PFSK-1 (cell line): ENCODE results near the gene PRSS21.
A peak's percentile ranks its signal among the peaks of the same experiment; 100 is the strongest.

Experiments
- FOXP2 ChIP-seq: optimal IDR thresholded peaks from 2 replicates; pipeline ENCODE3; 2011; ENCODE audit warnings: borderline replicate concordance, control low read depth, inconsistent platforms; ENCODE audit not compliant: insufficient read depth; ENCODE audit errors: extremely low read length, extremely low read depth
- POLR2AphosphoS5 ChIP-seq: IDR thresholded peaks from 2 replicates; pipeline ENCODE4 v1.6.1; 2012; ENCODE audit warnings: low read depth, mild to moderate bottlenecking, control low read depth, low read length, moderate library complexity
- SIN3A ChIP-seq: IDR thresholded peaks from 2 replicates; pipeline ENCODE4 v1.6.1; 2012; ENCODE audit warnings: mild to moderate bottlenecking, low read length, moderate library complexity, borderline replicate concordance; ENCODE audit not compliant: insufficient read depth
- TAF1 ChIP-seq: IDR thresholded peaks from 2 replicates; pipeline ENCODE4 v1.6.1; 2012; ENCODE audit warnings: low read length, control low read depth, borderline replicate concordance; ENCODE audit not compliant: insufficient read depth
- TF ChIP-seq, protein P1 (sequence below), 2 experiments: IDR thresholded peaks; 2 replicates each; pipeline versions ENCODE4 v1.6.1 to v1.8.0; 2011 to 2012; ENCODE audit warnings: low read depth in 2 of 2, low read length in 2 of 2, control low read depth in 1 of 2, inconsistent platforms in 1 of 2, mild to moderate bottlenecking in 1 of 2, moderate library complexity in 1 of 2; ENCODE audit not compliant: insufficient read depth in 1 of 2

The PRSS21 gene

GRCh38 chr16:2827831-2828520 is 10.9 kb downstream of the PRSS21 start:
- TF ChIP-seq POLR2AphosphoS5, result no peak
- TF ChIP-seq, protein P1, sequence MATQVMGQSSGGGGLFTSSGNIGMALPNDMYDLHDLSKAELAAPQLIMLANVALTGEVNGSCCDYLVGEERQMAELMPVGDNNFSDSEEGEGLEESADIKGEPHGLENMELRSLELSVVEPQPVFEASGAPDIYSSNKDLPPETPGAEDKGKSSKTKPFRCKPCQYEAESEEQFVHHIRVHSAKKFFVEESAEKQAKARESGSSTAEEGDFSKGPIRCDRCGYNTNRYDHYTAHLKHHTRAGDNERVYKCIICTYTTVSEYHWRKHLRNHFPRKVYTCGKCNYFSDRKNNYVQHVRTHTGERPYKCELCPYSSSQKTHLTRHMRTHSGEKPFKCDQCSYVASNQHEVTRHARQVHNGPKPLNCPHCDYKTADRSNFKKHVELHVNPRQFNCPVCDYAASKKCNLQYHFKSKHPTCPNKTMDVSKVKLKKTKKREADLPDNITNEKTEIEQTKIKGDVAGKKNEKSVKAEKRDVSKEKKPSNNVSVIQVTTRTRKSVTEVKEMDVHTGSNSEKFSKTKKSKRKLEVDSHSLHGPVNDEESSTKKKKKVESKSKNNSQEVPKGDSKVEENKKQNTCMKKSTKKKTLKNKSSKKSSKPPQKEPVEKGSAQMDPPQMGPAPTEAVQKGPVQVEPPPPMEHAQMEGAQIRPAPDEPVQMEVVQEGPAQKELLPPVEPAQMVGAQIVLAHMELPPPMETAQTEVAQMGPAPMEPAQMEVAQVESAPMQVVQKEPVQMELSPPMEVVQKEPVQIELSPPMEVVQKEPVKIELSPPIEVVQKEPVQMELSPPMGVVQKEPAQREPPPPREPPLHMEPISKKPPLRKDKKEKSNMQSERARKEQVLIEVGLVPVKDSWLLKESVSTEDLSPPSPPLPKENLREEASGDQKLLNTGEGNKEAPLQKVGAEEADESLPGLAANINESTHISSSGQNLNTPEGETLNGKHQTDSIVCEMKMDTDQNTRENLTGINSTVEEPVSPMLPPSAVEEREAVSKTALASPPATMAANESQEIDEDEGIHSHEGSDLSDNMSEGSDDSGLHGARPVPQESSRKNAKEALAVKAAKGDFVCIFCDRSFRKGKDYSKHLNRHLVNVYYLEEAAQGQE (IDR thresholded peaks at IDR 0.05; ENCODE audit: insufficient read depth in 1 of 2, low read depth in 2 of 2, low read length in 2 of 2), result peak; percentile 63 to 90; a peak in 3 of 4 replicates
- no peak for TF ChIP-seq TAF1

- TF ChIP-seq SIN3A (no peak), TAF1 (no peak), FOXP2 (no peak), POLR2AphosphoS5 (no peak)
- TF ChIP-seq, protein P1 (IDR thresholded peaks at IDR 0.05; ENCODE audit: insufficient read depth in 1 of 2, low read depth in 2 of 2, low read length in 2 of 2), result no peak
Measured at GRCh38 chr16:2828521-2828840, 11.4 kb downstream of the PRSS21 start.

DNA sequence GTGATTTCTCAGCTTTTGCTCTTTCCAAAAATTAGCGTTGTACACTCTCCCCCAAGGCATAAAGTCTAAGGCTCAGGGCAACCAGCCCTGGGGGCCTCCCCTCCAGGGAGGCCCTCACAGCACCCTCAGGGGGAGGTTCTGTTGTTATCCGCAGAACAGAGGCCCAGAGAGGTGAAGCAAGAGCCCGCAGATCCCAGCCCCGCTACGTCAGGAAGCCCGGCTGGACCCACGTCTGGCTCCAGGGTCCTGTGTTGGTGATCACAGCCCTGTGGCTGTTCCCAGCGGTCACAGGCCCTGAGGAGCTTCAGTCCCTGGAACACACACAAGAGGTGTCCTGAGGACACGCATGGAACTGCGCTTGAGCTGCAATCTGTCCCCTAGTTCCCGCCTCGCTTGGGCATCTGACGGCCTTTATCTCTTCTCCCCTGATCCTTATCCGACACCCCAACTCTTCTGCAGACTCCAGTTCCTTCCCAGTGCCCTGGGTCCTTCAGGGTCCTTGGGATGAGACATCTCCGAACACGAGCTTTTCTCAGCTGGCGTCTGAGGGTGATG is 11.9 kb downstream of the PRSS21 start:
- TF ChIP-seq TAF1, result no peak
- TF ChIP-seq, protein P1 (IDR thresholded peaks at IDR 0.05; ENCODE audit: insufficient read depth in 1 of 2, low read depth in 2 of 2, low read length in 2 of 2), result no peak
- TF ChIP-seq POLR2AphosphoS5, result no peak
- no peak for TF ChIP-seq FOXP2
- no peak for TF ChIP-seq SIN3A

DNA sequence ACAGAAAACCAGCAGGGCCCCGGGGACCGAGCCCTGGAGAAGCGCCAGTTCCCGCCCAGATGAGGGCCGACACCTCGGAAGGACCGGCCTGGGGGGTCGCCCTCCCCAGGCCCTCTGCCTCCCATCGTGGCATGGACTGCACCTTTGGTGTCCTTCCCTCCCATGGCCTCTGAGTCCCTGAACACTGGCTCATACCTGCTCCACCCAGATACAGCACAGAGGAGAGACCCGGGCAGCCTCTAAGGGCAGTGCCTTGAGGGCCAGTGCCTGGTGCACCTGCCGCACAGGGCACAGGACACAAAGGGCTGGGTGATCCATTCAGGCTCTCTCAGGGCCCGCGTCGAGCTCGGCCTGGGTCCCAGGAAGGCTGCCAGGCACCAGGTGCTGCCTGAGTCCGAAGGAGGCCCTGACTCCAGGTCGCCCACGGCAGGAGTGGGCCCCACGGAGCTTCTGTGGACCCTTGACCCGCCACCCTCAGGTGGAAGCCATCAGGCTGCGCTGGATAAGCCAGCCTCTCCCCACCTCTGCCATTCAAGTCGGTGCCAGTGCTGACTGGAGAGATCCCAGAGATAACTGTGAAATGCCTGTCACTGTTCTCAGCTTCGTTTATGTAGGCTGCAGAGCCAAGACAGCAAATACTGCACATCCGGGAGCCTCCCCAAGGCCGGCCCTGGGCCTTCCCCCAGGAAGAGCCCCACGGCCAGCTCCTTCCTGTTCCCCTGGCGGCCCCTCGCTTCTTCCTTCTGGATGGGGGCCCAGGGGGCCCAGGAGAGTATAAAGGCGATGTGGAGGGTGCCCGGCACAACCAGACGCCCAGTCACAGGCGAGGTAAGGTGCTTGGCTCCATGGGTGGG is 12.7 kb downstream of the PRSS21 start, which contains the start of gene ZG16B:
Gene ZG16B (plus strand): TSS at position 803 of the 854 bp plus-strand sequence. CDS start 139 bp downstream, outside the sequence.
- TF ChIP-seq, protein P1 (IDR thresholded peaks at IDR 0.05; ENCODE audit: insufficient read depth in 1 of 2, low read depth in 2 of 2, low read length in 2 of 2), result 0 out of 4 replicates have a peak, but pooled peaks of 1 of the 2 experiments have one; percentile 4
- TF ChIP-seq POLR2AphosphoS5, result no peak

GRCh38 chr16:2830355-2830695 is 13.3 kb downstream of the PRSS21 start:
- TF ChIP-seq FOXP2, result no peak
- TF ChIP-seq, protein P1 (IDR thresholded peaks at IDR 0.05; ENCODE audit: insufficient read depth in 1 of 2, low read depth in 2 of 2, low read length in 2 of 2), result no peak
- TF ChIP-seq POLR2AphosphoS5, result no peak
- TF ChIP-seq SIN3A, result no peak
- TF ChIP-seq TAF1, result no peak
